Muscle of leg (tissue), 11 donors: ENCODE measurements around the gene MREG. TPM values are rescaled to one million over a fixed set of nuclear protein-coding genes. Genes with fewer than 3 reads are reported as not detected.

Experiments
- DNase-seq: peaks from one replicate; pipeline ENCODE4 v3.0.0; 2013
- H3K27ac ChIP-seq: one replicate; pipeline ENCODE4 v1.5.1; 2013; ENCODE audit warnings: mild to moderate bottlenecking, low read length, control low read depth
- H3K27me3 ChIP-seq: one replicate; pipeline ENCODE4 v1.6.1; 2013; ENCODE audit warnings: low read length; ENCODE audit not compliant: control insufficient read depth, insufficient read depth
- H3K36me3 ChIP-seq: one replicate; pipeline ENCODE4 v1.6.1; 2013; ENCODE audit warnings: low read length; ENCODE audit not compliant: control insufficient read depth, insufficient read depth
- H3K4me1 ChIP-seq: one replicate; pipeline ENCODE4 v1.6.1; 2013; ENCODE audit warnings: low read length; ENCODE audit not compliant: control insufficient read depth, insufficient read depth
- H3K4me3 ChIP-seq: one replicate; pipeline ENCODE4 v1.5.1; 2013; ENCODE audit warnings: low read length, control low read depth
- H3K9me3 ChIP-seq: replicated peaks from 2 replicates; pipeline ENCODE4 v1.6.1; 2013; ENCODE audit warnings: low read depth, low read length; ENCODE audit not compliant: control insufficient read depth
- WGBS: methylation state at CpG from one replicate; pipeline ENCODE4 v1.1.5; 2013; ENCODE audit warnings: missing lambda C conversion rate; ENCODE audit not compliant: insufficient coverage; 5-methylcytosine and 5-hydroxymethylcytosine counted together
- polyA plus RNA-seq, 8 donors: library from polyadenylated mRNA; unstranded; fragments of 120-200 nt; gene quantifications; one replicate each; pipeline versions ENCODE4 v1.2.1 to v1.2.3, GENCODE V29; 2013; ENCODE audit warnings: inconsistent platforms in 1 of 8, low replicate concordance in 1 of 8; ENCODE audit not compliant: insufficient read length in 8 of 8, insufficient read depth in 1 of 8
- total RNA-seq: library from RNA; stranded (reverse); fragments of 120-200 nt; gene quantifications from one replicate; pipeline ENCODE4 v1.2.4, GENCODE V29; 2013

Gene MREG
- total and polyA plus RNA-seq, 9 donors = 1.3 to 4.4 (median 2.1) TPM

DNA sequence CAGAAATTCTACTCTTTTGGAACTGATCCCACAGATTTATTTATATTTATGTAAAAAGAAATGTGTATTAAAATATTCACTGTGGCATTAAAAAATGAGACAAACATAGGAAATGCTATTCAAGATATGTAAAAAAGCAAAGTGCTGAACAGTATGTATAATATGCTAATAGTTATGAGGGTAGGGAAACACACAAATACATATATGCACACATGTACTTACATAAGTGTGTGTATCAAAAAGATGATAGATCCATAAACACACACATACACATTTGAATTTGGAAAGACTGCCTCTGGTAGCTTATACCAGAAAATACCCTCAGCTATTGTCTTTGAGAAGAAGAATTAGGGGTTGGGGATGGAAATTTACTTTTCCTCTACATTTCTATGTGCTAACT, 103.2 kb downstream of the MREG start:
- H3K9me3 ChIP-seq = no peaks in the 10 kb centered on the region
- no peak for DNase-seq
- no peaks in the 10 kb centered on the region for H3K36me3 ChIP-seq
- no peak overlapping the region for H3K4me3 ChIP-seq
- H3K27ac ChIP-seq = no peak overlapping the region
- H3K4me1 ChIP-seq = no peaks in the 10 kb centered on the region
- H3K27me3 ChIP-seq = no peaks in the 10 kb centered on the region

GRCh38 chr2:215907147-215907546, 106.2 kb downstream of the MREG start:
- Histone ChIP-seq H3K9me3 (no peaks in the 10 kb centered on the region), H3K27me3 (no peaks in the 10 kb centered on the region), H3K4me3 (no peak overlapping the region), H3K4me1 (no peaks in the 10 kb centered on the region), H3K36me3 (no peaks in the 10 kb centered on the region), H3K27ac (no peak overlapping the region)
- DNase-seq = no peak
- WGBS = 89% methylated on average over 6 of the region's 9 CpGs

DNA sequence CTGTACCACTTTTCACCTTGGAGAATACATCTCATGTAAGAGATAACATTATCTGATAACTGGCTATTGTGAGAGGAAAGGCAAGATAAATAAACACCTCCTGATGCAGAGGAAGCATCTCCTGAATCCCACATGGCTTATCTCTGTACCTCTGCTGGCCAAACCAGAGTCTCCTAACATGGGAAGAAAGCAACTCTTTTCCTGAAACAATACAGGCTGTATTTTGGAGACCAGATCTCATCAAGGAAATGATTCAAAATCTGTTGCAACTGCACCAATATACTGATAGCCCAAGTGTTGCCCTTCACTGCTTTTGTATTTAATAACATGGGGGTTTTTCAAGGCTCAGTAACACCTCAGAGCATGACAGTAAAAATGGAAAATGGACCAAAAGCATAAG, 106.9 kb downstream of the MREG start:
- H3K27ac ChIP-seq = no peak overlapping the region
- H3K4me1 ChIP-seq = no peaks in the 10 kb centered on the region
- no peaks in the 10 kb centered on the region for H3K36me3 ChIP-seq
- H3K9me3 ChIP-seq = no peaks in the 10 kb centered on the region
- DNase-seq = no peak
- H3K27me3 ChIP-seq = no peaks in the 10 kb centered on the region
- H3K4me3 ChIP-seq = no peak overlapping the region

- no peaks in the 10 kb centered on the region for H3K9me3 ChIP-seq
- H3K27ac ChIP-seq = no peak overlapping the region
- no peaks in the 10 kb centered on the region for H3K27me3 ChIP-seq
- no peak overlapping the region for H3K4me3 ChIP-seq
- H3K36me3 ChIP-seq = no peaks in the 10 kb centered on the region
- no peak for DNase-seq
- no peaks in the 10 kb centered on the region for H3K4me1 ChIP-seq
- 80% methylated on average over 1 of the region's 5 CpGs for WGBS
Measured at GRCh38 chr2:215905691-215906090, 107.7 kb downstream of the MREG start.

DNA sequence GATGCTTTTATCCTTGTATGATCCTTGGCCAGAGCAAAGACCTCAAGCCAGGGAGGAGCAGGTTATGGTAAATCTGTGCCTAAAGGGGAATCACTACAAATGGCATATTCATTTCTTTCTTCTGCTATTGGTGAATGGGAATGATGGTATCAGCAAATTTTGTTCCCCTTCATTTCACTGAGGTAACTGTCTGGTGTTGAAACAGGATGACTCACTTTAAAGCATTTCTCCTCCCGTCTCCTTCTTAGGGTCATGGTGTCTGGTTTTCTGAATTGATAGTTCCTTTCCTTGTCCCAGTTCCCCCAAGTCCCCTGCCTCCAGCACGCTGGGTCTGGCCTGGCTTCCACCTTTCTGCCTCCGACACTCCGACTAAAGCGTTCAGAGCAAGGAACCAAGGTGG, 109.2 kb downstream of the MREG start:
- H3K36me3 ChIP-seq = no peaks in the 10 kb centered on the region
- peaks cover 9% of the 10 kb centered on the region for H3K4me1 ChIP-seq
- 88% methylated on average over 4 of the region's 5 CpGs for WGBS
- no peak for DNase-seq
- H3K4me3 ChIP-seq = no peak overlapping the region
- H3K9me3 ChIP-seq = no peaks in the 10 kb centered on the region
- no peak overlapping the region for H3K27ac ChIP-seq
- H3K27me3 ChIP-seq = no peaks in the 10 kb centered on the region

DNA sequence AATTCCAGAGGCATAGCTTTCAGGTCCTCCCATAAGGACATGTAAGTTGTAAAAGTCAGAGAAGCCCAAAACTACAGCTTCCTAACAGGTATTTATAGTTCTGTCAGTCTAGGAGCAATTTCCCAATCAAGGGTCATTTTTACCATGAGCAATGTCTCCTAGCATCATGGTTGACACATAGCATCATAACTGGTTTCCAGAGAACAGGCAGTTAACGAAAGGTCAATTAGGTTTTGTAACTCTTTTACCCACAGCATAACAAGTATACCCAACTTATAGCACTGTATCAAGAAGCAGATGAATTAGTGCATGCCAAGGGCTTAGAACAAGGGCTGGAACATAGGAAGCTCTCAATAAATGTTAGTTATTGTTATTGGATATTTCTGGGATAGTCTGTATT, 110.1 kb downstream of the MREG start:
- WGBS = no CpG with 5 or more reads among the region's 1 CpG
- no peaks in the 10 kb centered on the region for H3K27me3 ChIP-seq

DNA sequence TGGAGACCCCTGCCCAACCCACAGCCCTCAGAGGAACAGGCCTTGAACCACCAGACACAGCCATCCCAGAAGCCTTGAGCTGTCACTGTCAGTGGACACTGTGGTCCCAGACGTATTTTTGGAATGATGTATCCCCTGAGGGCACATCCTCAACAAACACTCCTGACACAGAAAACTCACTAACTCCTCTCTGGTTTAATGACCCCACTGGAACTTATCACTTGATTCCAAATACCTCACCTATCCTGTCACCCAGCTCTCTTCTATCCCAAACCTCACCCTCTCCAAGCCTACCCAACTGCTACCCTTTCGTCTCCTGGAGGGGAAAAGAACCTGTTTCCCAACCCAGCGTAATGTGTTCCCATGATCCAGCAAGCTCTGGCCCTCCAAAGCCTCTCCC, 111.6 kb downstream of the MREG start:
- peaks cover 9% of the 10 kb centered on the region for H3K4me1 ChIP-seq
- no peaks in the 10 kb centered on the region for H3K9me3 ChIP-seq
- DNase-seq = no peak
- WGBS = 88% methylated on average over 2 of the region's 3 CpGs
- H3K36me3 ChIP-seq = no peaks in the 10 kb centered on the region
- H3K27me3 ChIP-seq = no peaks in the 10 kb centered on the region
- no peak overlapping the region for H3K4me3 ChIP-seq
- H3K27ac ChIP-seq = no peak overlapping the region

More for the DNA sequence above, 110.1 kb downstream of the MREG start:
- H3K36me3 ChIP-seq = no peaks in the 10 kb centered on the region
- peaks cover 9% of the 10 kb centered on the region for H3K4me1 ChIP-seq
- no peaks in the 10 kb centered on the region for H3K9me3 ChIP-seq
- no peak overlapping the region for H3K27ac ChIP-seq
- DNase-seq = no peak
- no peak overlapping the region for H3K4me3 ChIP-seq

DNA sequence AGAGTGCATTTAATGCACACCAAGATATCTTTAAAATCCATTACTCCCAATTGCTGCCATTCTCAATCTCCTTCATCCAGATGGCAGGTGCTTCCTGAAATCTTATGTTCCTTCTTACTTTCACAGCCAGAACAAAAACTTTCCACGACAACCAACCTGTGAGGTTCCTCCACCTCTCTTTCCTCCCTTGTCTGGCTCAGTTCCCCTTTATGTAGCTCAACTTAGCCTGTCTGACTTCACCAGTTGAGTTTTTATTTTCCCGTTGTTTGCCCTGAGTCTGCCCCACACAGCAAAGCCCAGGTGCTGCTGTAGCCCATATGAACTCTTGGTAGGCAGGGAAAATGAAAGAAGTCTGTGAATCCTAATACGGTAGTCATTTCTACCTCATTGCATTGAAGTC, 112.5 kb downstream of the MREG start:
- WGBS = 78% methylated on average over 1 of the region's 3 CpGs
- no peaks in the 10 kb centered on the region for H3K36me3 ChIP-seq
- H3K27ac ChIP-seq = no peak overlapping the region
- DNase-seq = no peak
- peaks cover 9% of the 10 kb centered on the region for H3K4me1 ChIP-seq
- no peak overlapping the region for H3K4me3 ChIP-seq
- H3K27me3 ChIP-seq = no peaks in the 10 kb centered on the region
- no peaks in the 10 kb centered on the region for H3K9me3 ChIP-seq

- Histone ChIP-seq H3K36me3 (no peaks in the 10 kb centered on the region), H3K4me3 (no peak overlapping the region), H3K9me3 (no peaks in the 10 kb centered on the region), H3K27me3 (no peaks in the 10 kb centered on the region), H3K4me1 (peaks cover 9% of the 10 kb centered on the region), H3K27ac (no peak overlapping the region)
- 80% methylated on average over 1 of the region's 4 CpGs for WGBS
- DNase-seq = no peak
Measured at GRCh38 chr2:215900203-215900611, 113.1 kb downstream of the MREG start.

DNA sequence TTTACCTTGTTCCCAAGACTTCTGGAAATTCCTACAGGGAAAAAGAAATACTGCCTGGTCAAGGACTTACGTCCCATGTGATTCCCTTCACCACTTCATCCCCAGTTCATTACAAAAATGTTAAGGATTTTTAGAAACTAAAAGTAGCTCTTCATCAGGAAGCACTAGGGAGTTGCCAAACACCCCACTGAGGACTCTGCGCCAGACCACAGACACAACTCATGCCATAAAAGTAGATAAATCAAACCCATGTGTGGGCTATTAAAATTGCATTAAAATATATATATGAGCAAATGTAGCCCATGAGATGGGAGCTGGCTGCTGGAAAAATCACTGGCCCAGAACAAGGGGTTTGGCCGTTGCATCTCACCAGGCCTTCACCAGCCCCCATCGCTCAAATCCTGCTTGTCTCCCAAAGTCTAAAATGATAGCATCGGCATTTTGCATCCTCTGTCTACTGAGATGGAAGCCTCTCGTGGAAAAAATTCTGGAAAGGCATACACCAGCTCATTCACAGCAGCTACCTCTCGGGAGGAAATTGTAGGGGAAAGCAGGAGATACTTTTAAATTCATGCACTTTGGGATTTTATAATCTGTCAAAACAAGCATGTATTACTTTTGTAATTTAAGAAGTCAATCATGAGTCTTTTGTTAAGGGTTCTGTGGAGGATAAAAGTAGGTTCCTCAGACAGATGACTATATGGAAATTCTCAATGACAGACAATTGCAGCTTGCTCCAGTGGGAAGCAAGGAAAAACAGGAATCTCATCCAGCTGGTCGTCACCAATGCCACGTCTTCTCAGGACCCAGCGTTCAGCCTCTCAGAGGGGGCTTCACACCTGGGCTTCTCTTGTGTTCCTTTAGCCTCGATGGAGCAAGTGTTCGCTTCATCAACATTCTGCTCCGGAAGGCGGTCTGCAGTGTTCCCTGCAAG, 113.9 kb downstream of the MREG start:
- Histone ChIP-seq H3K36me3 (no peaks in the 10 kb centered on the region), H3K27ac (no peak overlapping the region), H3K4me1 (peaks cover 9% of the 10 kb centered on the region), H3K27me3 (no peaks in the 10 kb centered on the region), H3K9me3 (no peaks in the 10 kb centered on the region), H3K4me3 (no peak overlapping the region)
- DNase-seq = no peak
- 53% methylated on average over 8 of the region's 14 CpGs for WGBS

- Histone ChIP-seq H3K27ac (no peak overlapping the region), H3K9me3 (no peaks in the 10 kb centered on the region), H3K4me3 (no peak overlapping the region), H3K4me1 (peaks cover 9% of the 10 kb centered on the region), H3K36me3 (no peaks in the 10 kb centered on the region), H3K27me3 (no peaks in the 10 kb centered on the region)
- no peak for DNase-seq
- no CpG with 5 or more reads among the region's 2 CpGs for WGBS
Measured at GRCh38 chr2:215898363-215898762, 115.0 kb downstream of the MREG start.
